ENCODE data around the gene TMEM107.

TMEM107 gene

GRCh38 chr17:8149419-8150193 lies 26.6 kb downstream of the TMEM107 start:
- no peaks in the 10 kb centered on the region for H3K9me2 ChIP-seq (replicated peaks; ENCODE audit: insufficient read depth, low read length)
- no peaks in the 10 kb centered on the region for H3K36me3 ChIP-seq (ENCODE audit: low read length)
- no peak overlapping the region for H2AFZ ChIP-seq (ENCODE audit: low read depth, low read length, severe bottlenecking)
- H3K9ac ChIP-seq (ENCODE audit: low read length), result no peak overlapping the region
- peaks cover 5% of the 10 kb centered on the region; the same call in 1 of the 2 replicates for H3K79me2 ChIP-seq (ENCODE audit: insufficient read depth, low read length)
- no peak overlapping the region for H3K4me3 ChIP-seq (ENCODE audit: insufficient read depth, low read length, poor library complexity, severe bottlenecking)
- no peak overlapping the region for H3K4me2 ChIP-seq (ENCODE audit: low read depth, low read length, poor library complexity, severe bottlenecking)
- no peak overlapping the region for H3K27ac ChIP-seq (ENCODE audit: low read depth, low read length)
- H4K20me1 ChIP-seq (ENCODE audit: low read depth, low read length), result no peaks in the 10 kb centered on the region
- H3K27me3 ChIP-seq (ENCODE audit: low read length), result no peaks in the 10 kb centered on the region
- H3F3A ChIP-seq (ENCODE audit: insufficient read depth), result 0 out of 2 replicates have a peak, but pooled peaks cover 3% of the 10 kb centered on the region
- no peaks in the 10 kb centered on the region for H3K9me3 ChIP-seq (ENCODE audit: insufficient read depth, low read length)
- no peak for TF ChIP-seq CTCF (IDR thresholded peaks at IDR 0.05; ENCODE audit: insufficient read depth, low read length, poor library complexity, severe bottlenecking)
- no peak for TF ChIP-seq EZH2phosphoT487 (conservative IDR thresholded peaks at IDR 0.05; ENCODE audit: low read length)

GRCh38 chr17:8148560-8148959 lies 27.6 kb downstream of the TMEM107 start:
- Histone ChIP-seq H4K20me1 (ENCODE audit: low read depth, low read length) (no peaks in the 10 kb centered on the region), H3K4me3 (ENCODE audit: insufficient read depth, low read length, poor library complexity, severe bottlenecking) (no peak overlapping the region), H3F3A (ENCODE audit: insufficient read depth) (0 out of 2 replicates have a peak, but pooled peaks cover 3% of the 10 kb centered on the region), H3K9me2 (replicated peaks; ENCODE audit: insufficient read depth, low read length) (no peaks in the 10 kb centered on the region), H3K4me2 (ENCODE audit: low read depth, low read length, poor library complexity, severe bottlenecking) (no peak overlapping the region), H3K27ac (ENCODE audit: low read depth, low read length) (no peak overlapping the region), H3K9ac (ENCODE audit: low read length) (no peak overlapping the region), H3K27me3 (ENCODE audit: low read length) (no peaks in the 10 kb centered on the region), H3K9me3 (ENCODE audit: insufficient read depth, low read length) (no peaks in the 10 kb centered on the region), H2AFZ (ENCODE audit: low read depth, low read length, severe bottlenecking) (no peak overlapping the region), H3K79me2 (ENCODE audit: insufficient read depth, low read length) (peaks cover 5% of the 10 kb centered on the region; the same call in 1 of the 2 replicates), H3K36me3 (ENCODE audit: low read length) (no peaks in the 10 kb centered on the region)
- TF ChIP-seq EZH2phosphoT487 (conservative IDR thresholded peaks at IDR 0.05; ENCODE audit: low read length) (no peak), CTCF (IDR thresholded peaks at IDR 0.05; ENCODE audit: insufficient read depth, low read length, poor library complexity, severe bottlenecking) (no peak)

- no peaks in the 10 kb centered on the region for H4K20me1 ChIP-seq (ENCODE audit: low read depth, low read length)
- H3K36me3 ChIP-seq (ENCODE audit: low read length), result no peaks in the 10 kb centered on the region
- no peak overlapping the region for H3K4me2 ChIP-seq (ENCODE audit: low read depth, low read length, poor library complexity, severe bottlenecking)
- no peaks in the 10 kb centered on the region for H3K27me3 ChIP-seq (ENCODE audit: low read length)
- no peak overlapping the region for H2AFZ ChIP-seq (ENCODE audit: low read depth, low read length, severe bottlenecking)
- no peak overlapping the region for H3K27ac ChIP-seq (ENCODE audit: low read depth, low read length)
- peaks cover 5% of the 10 kb centered on the region; the same call in 1 of the 2 replicates for H3K79me2 ChIP-seq (ENCODE audit: insufficient read depth, low read length)
- H3F3A ChIP-seq (ENCODE audit: insufficient read depth), result 0 out of 2 replicates have a peak, but pooled peaks cover 3% of the 10 kb centered on the region
- no peak overlapping the region for H3K4me3 ChIP-seq (ENCODE audit: insufficient read depth, low read length, poor library complexity, severe bottlenecking)
- no peak overlapping the region for H3K9ac ChIP-seq (ENCODE audit: low read length)
- H3K9me3 ChIP-seq (ENCODE audit: insufficient read depth, low read length), result no peaks in the 10 kb centered on the region
- H3K9me2 ChIP-seq (replicated peaks; ENCODE audit: insufficient read depth, low read length), result no peaks in the 10 kb centered on the region
- TF ChIP-seq CTCF (IDR thresholded peaks at IDR 0.05; ENCODE audit: insufficient read depth, low read length, poor library complexity, severe bottlenecking), result no peak
- no peak for TF ChIP-seq EZH2phosphoT487 (conservative IDR thresholded peaks at IDR 0.05; ENCODE audit: low read length)
Measured at GRCh38 chr17:8147805-8148404, 28.3 kb downstream of the TMEM107 start.
